IgD-negative memory B cell (primary cell): ENCODE data around the gene NKAIN1. TPM values are rescaled to one million over a fixed set of nuclear protein-coding genes. Genes with fewer than 3 reads are reported as not detected.

Experiments used
- H3K27ac Mint-ChIP-seq, 3 donors: one replicate each; pipeline ENCODE4 v1.8.0; 2020 to 2022; ENCODE audit warnings: mild to moderate bottlenecking in 3 of 3, mixed read lengths in 3 of 3, moderate library complexity in 1 of 3
- H3K27me3 Mint-ChIP-seq: one replicate; pipeline ENCODE4 v1.8.0; 2021; ENCODE audit warnings: mixed read lengths
- H3K36me3 Mint-ChIP-seq: one replicate; pipeline ENCODE4 v1.8.0; 2020; ENCODE audit warnings: mild to moderate bottlenecking, mixed read lengths
- H3K4me1 Mint-ChIP-seq, 3 donors: one replicate each; pipeline ENCODE4 v1.8.0; 2020 to 2022; ENCODE audit warnings: mixed read lengths in 3 of 3, mild to moderate bottlenecking in 1 of 3
- H3K4me3 Mint-ChIP-seq, 4 donors: one replicate each; pipeline ENCODE4 v1.8.0; 2020 to 2022; ENCODE audit warnings: mild to moderate bottlenecking in 4 of 4, mixed read lengths in 4 of 4, moderate library complexity in 3 of 4
- H3K9me3 Mint-ChIP-seq, 3 donors: one replicate each; pipeline ENCODE4 v1.8.0; 2020 to 2021; ENCODE audit warnings: mixed read lengths in 3 of 3, mild to moderate bottlenecking in 1 of 3
- polyA plus RNA-seq: library from polyadenylated mRNA; unstranded; fragments of 300-500 nt; fragmentation: Illumina TruSeq; gene quantifications from one replicate; pipeline ENCODE4 v1.2.3, GENCODE V29; 2021

The NKAIN1 gene
- polyA plus RNA-seq, 1 donor from 2014 or later = not detected

DNA sequence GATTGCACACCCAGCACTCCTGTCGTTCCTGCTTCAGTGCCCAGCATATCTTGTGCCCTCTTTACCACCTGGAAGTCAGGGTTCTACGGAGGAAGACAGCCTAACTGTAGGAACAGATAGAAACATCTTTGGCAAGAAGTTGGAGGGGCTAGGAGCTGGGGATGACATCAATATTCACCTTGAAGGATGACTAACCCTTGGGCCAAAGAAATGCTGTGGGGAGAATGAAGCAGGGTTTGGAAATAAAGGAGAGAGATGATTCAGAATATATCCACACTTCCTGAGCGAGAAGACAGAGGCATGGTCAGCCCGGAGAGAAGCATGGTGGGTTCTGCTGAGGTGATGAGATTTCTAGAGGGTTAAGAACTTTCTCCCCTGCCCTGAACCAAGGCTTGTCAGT is 4.6 kb upstream of the NKAIN1 start:
- Mint-ChIP-seq H3K27ac (no peak overlapping the region), H3K4me3 (no peak overlapping the region), H3K4me1 (peaks cover 7 to 12% (median 11%) of the 10 kb centered on the region in 3 donors), H3K9me3 (no peaks in the 10 kb centered on the region), H3K27me3 (peaks cover 17% of the 10 kb centered on the region), H3K36me3 (peaks cover 3% of the 10 kb centered on the region)

DNA sequence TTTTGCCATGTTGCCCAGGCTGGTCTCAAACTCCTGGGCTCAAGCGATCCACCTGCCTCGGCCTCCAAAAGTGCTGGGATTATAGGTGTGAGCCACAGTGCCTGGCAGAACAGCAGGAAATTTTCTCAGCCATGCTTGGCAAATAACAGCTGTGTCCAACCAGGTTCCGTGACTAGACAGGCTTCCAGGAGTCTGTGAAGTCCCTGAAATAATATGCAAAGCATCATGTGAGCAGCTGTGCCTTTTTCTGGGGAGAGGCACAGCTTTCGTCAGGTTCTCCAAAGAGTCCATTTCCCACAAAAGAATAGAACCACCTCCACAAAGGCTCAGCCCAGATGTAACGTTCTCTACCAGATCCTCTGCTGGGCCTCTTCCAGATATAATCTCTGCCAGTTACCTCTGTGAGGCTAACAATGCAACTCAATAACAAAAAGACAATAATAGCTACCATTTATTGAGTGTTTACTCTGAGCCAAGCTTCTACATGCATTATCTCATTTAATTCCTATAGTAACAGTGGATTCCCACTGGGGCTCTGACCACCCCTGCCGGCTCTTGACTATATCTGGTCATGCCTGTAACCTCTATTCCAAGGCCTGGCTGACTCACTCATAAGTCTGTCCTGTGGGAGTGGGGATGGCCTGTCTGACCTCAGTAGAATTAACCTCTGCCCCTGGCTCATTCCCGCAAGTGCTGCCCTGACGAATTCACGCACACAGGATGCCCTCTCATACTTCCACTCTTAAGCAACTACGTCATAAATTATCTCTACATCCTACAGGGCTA is 4.0 kb upstream of the NKAIN1 start:
- H3K9me3 Mint-ChIP-seq = no peaks in the 10 kb centered on the region
- H3K4me3 Mint-ChIP-seq = no peak overlapping the region
- H3K4me1 Mint-ChIP-seq = peaks cover 12 to 15% (median 14%) of the 10 kb centered on the region in 3 donors
- H3K36me3 Mint-ChIP-seq = peaks cover 3% of the 10 kb centered on the region
- no peak overlapping the region for H3K27ac Mint-ChIP-seq
- H3K27me3 Mint-ChIP-seq = peaks cover 22% of the 10 kb centered on the region

DNA sequence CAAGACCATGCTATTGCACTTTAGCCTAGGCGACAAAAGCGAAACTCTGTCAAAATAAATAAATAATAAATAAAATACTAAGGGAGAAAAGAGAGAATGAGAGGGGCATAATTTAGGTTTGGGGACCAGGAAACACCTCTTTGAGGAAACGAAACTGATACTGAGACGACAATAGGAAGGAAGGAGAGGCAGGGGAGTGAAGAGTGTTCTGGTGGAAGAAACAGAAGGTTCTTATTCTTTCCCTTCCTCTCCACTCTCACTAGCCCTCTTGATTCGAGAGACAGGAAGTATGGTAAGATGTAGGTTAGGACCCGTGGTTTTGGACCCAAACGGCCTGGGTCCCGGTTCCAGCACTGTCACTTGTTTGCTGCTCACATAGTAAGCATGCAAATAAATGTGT is 1.6 kb upstream of the NKAIN1 start:
- H3K4me1 Mint-ChIP-seq = peaks cover 12 to 18% (median 14%) of the 10 kb centered on the region in 3 donors
- no peak overlapping the region for H3K27ac Mint-ChIP-seq
- peaks cover 36% of the 10 kb centered on the region for H3K27me3 Mint-ChIP-seq
- H3K36me3 Mint-ChIP-seq = peaks cover 3% of the 10 kb centered on the region
- H3K9me3 Mint-ChIP-seq = no peaks in the 10 kb centered on the region
- H3K4me3 Mint-ChIP-seq = peak overlapping the region in 1 of 4 donors; percentile 45

DNA sequence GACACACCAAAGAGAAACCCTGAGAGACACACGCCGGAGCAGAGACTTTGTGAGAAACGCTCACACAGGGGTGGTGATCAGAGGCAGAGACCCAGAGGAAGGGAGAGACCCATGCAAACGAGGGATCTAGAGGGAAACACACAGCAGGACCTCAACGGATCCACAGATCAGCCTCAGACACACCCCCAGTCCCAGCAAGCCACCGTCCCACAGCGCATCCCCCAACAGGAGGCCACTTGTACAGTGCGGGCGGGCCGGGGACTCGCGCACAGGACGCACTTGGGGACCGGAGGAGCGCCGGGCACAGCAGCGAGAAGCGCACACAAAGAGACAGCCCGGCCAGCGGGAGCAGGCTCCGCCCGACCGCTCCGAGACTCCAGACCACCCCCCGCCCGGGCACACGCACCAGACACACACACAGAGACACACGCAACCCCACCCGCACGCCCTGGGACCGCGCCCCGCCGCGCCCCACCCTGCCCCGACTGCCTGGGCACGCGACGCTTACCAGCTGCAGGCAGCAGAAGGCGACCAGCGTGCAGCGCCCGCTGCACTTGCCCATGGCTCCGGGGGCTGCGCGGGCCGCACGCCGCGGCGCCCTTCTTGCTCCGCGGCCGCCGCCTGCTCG is 587 bp downstream of the NKAIN1 start:
- peaks cover 0 to 5% (median 0%) of the 10 kb centered on the region in 3 donors for H3K9me3 Mint-ChIP-seq
- H3K36me3 Mint-ChIP-seq = peaks cover 4% of the 10 kb centered on the region
- H3K27ac Mint-ChIP-seq = no peak overlapping the region
- H3K4me3 Mint-ChIP-seq = peak overlapping the region in 3 of 4 donors; percentile 41 to 87 (median 86)
- peaks cover 12 to 18% (median 14%) of the 10 kb centered on the region in 3 donors for H3K4me1 Mint-ChIP-seq
- peaks cover 51% of the 10 kb centered on the region for H3K27me3 Mint-ChIP-seq

DNA sequence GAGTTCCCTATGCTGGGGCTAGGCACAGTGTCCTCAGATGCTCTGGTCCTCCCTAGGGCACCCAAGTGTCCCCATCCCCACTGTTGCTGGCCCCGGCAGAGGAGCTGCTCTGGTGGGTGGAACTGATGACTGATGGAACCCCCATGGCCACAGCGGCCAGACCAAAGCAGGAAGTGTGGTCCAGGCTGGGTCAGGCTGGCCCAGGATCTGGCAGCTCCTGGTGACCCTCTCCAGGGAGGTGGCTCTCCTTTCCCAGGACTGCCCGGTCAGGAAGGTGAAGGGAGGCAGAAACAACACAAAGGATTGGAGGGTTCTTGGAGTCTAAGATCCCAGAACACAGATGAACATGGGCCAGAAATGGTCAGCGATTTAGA is 1.1 kb downstream of the NKAIN1 start:
- Mint-ChIP-seq H3K9me3 (peaks cover 0 to 5% (median 0%) of the 10 kb centered on the region in 3 donors), H3K27ac (no peak overlapping the region), H3K36me3 (peaks cover 4% of the 10 kb centered on the region), H3K4me1 (peaks cover 12 to 18% (median 14%) of the 10 kb centered on the region in 3 donors), H3K27me3 (peaks cover 51% of the 10 kb centered on the region), H3K4me3 (peak overlapping the region in 3 of 4 donors; percentile 41 to 87 (median 86))

DNA sequence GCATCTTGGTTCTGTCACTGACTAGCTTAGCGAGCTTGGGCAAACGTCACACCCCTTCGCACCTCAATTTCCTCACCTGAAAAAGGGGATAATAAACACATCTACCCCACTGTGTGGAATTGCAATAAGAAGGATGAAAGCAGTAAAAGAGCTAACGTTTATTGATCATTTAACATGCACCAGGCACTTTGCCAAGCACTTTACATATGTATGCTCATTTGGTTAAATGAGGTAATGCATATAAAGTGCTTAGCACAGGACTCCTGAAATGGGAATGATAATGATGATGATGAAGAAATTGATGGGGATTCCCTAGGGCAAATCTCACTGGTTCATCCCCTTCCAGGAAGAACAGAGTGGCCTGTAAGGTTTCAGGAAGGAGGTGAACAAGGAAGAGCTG is 4.8 kb downstream of the NKAIN1 start:
- Mint-ChIP-seq H3K4me3 (no peak overlapping the region), H3K9me3 (peaks cover 0 to 5% (median 0%) of the 10 kb centered on the region in 3 donors), H3K36me3 (peaks cover 4% of the 10 kb centered on the region), H3K4me1 (peaks cover 3 to 5% (median 5%) of the 10 kb centered on the region in 3 donors), H3K27ac (no peak overlapping the region), H3K27me3 (peaks cover 43% of the 10 kb centered on the region)

DNA sequence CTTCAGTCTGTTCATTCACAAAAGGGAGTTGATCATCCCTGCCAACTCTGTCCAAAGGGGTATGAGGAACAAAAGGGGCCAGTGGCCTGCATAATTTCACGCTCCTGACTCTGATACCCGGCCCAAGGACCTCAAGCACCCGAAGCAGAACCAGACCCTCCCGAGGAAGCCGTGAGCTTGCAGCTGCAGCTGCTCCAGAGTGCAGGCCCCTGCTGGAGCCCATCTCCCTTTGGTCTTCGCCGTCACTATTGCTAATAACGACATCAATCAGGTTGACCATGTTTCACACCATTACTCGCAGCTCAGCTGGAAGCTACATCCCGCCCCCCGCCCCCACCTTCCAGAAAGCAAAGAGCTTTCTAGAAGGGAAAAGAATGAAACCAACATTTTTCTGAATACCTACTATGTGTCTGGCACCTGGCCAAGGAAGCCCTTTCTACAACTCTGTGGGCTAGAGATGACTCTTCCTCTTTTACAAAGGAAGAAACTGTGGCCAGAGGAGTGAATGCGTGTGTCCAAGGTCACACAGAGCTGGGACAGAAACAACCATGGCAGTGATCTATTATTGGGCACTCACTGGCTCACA is 5.5 kb downstream of the NKAIN1 start:
- H3K9me3 Mint-ChIP-seq = peaks cover 0 to 5% (median 0%) of the 10 kb centered on the region in 3 donors
- no peak overlapping the region for H3K4me3 Mint-ChIP-seq
- no peak overlapping the region for H3K27ac Mint-ChIP-seq
- H3K27me3 Mint-ChIP-seq = peaks cover 44% of the 10 kb centered on the region
- peaks cover 4% of the 10 kb centered on the region for H3K36me3 Mint-ChIP-seq
- H3K4me1 Mint-ChIP-seq = peaks cover 3 to 5% (median 5%) of the 10 kb centered on the region in 3 donors

DNA sequence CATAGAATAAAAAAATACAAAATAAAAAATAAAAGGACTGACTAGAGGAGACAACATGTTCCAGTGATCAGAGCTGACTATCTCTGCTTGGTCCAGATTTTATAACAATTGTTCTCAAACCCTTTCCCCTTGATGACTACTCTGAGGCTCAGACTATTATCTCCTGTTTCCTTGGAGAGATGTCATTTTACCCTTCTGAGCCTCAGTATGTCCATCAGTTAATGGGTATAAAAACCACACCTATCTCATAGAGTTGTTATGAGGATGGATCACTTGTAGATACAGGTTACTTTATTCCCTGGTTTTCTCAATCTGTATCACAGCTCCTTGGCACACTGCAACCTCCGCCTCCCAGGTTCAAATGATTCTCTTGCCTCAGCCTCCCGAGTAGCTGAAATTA is 7.0 kb downstream of the NKAIN1 start:
- no peak overlapping the region for H3K4me3 Mint-ChIP-seq
- H3K36me3 Mint-ChIP-seq = peaks cover 4% of the 10 kb centered on the region
- peaks cover 0 to 5% (median 0%) of the 10 kb centered on the region in 3 donors for H3K9me3 Mint-ChIP-seq
- H3K27me3 Mint-ChIP-seq = peaks cover 30% of the 10 kb centered on the region
- H3K27ac Mint-ChIP-seq = no peak overlapping the region
- no peaks in the 10 kb centered on the region for H3K4me1 Mint-ChIP-seq

DNA sequence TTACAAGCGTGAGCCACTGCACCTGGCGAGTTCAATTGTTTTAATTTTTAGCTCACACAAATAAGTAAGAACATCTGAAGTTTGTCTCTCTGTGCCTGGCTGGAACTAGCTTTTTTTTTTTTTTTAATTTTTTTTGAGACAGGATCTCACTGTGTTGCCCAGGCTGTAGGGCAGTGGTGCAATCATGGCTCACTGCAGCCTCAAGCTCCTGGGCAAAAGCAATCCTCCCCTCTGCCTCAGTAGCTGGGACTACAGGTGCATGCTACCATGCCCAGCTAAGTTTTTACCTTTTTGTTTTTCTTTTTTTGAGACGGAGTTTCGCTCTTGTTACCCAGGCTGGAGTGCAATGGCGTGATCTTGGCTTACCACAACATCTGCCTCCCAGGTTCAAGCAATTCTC is 7.9 kb downstream of the NKAIN1 start:
- H3K4me3 Mint-ChIP-seq = no peak overlapping the region
- peaks cover 4% of the 10 kb centered on the region for H3K36me3 Mint-ChIP-seq
- H3K27ac Mint-ChIP-seq = no peak overlapping the region
- H3K4me1 Mint-ChIP-seq = no peaks in the 10 kb centered on the region
- H3K9me3 Mint-ChIP-seq = peaks cover 0 to 5% (median 0%) of the 10 kb centered on the region in 3 donors
- peaks cover 24% of the 10 kb centered on the region for H3K27me3 Mint-ChIP-seq

DNA sequence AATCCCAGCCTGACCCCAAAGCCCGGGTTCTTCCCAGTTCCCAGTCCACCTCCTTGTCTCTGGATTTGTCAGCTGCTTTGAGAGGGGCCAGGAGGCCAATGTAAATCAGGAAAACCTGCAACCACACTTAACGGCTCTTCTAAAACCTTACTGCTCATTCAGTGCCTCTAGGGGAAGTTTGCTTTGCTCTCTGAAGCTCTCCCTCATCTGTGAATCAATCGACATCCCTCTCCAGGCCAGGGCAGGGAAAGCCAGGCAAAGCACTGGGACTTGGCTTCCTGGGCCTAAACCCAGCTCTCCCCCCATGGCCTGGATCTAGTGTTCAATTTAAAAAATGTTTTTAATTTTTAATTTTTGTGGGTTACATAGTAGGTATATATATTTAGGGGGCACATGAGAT is 9.3 kb downstream of the NKAIN1 start:
- H3K9me3 Mint-ChIP-seq = peaks cover 0 to 5% (median 0%) of the 10 kb centered on the region in 3 donors
- H3K27ac Mint-ChIP-seq = no peak overlapping the region
- H3K4me1 Mint-ChIP-seq = no peaks in the 10 kb centered on the region
- peaks cover 16% of the 10 kb centered on the region for H3K27me3 Mint-ChIP-seq
- H3K4me3 Mint-ChIP-seq = no peak overlapping the region
- H3K36me3 Mint-ChIP-seq = peaks cover 4% of the 10 kb centered on the region

DNA sequence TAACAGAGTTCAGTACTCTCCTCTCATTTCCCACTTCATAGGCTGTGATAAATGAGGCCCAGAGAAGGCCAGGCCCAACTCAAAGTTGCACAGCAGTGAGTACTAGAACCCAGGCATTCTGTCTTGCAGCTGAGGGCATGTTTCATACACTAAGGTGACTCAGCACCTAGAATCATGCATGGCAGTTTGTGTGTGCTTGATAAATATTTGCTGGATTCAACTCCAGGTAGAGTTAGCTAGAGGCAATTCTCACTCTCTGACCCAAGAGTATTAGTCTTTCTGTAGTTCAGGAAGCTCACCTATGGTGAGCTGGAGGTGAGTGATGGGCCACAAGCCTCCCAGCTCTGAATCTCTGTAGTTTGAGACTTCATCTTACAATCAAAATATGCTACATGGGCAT is 10.7 kb downstream of the NKAIN1 start:
- Mint-ChIP-seq H3K9me3 (no peaks in the 10 kb centered on the region), H3K27ac (no peak overlapping the region), H3K4me1 (no peaks in the 10 kb centered on the region), H3K36me3 (no peaks in the 10 kb centered on the region), H3K27me3 (peaks cover 12% of the 10 kb centered on the region), H3K4me3 (no peak overlapping the region)

DNA sequence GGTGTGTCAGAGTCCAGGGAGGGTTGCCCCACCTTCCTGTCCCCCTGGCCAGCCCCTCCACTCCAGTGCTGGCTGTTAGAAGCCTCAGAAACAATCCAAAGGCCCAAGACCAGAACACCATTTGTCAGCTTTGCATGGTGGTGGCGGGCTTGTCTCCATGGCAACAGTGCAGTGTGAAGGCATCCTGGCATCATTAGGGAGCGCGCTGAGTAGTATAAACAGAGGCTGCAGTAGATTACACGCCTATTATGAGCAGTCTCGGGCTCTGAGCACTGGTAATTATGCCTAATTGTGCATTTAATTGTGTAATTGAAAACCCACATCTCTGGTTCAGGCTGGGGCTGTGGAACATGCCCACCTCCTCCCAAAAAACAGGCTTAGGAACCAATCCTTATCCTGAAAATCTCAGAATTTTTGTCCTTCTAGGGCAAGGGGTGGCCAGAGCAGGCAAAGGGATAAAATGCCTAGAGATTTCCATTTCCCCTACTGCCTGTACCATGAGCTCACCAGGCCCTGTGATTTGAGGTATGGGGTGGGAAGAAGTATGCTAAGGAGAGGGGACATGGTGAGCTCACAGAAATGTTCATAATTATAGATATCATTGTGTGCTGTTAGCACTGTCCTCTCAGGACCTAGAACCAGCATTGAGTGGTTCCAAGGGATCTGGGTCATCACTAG is 11.7 kb downstream of the NKAIN1 start:
- Mint-ChIP-seq H3K4me3 (no peak overlapping the region), H3K36me3 (no peaks in the 10 kb centered on the region), H3K27me3 (peaks cover 8% of the 10 kb centered on the region), H3K4me1 (no peaks in the 10 kb centered on the region), H3K9me3 (no peaks in the 10 kb centered on the region), H3K27ac (no peak overlapping the region)

DNA sequence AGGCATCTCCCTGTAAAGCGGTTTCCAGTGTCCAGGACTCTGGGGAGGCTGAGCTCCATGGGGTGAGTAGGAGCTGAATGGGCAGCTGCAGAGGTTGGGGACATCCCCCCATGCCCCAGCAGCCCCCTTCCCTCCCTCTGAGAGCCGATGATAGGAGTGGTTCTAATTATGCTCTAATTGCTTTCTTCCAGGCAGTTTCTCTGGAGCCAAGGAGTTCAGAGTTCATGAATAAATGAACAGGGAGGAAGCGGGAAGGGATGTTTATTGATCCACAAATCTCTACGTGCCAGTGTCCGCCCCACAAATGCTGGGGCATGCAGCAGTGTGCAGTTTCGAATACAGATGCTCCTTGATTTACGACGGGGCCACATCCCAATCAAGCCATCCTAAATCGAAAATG is 15.6 kb downstream of the NKAIN1 start:
- Mint-ChIP-seq H3K36me3 (no peaks in the 10 kb centered on the region), H3K9me3 (no peaks in the 10 kb centered on the region), H3K27me3 (peaks cover 9% of the 10 kb centered on the region), H3K4me3 (no peak overlapping the region), H3K27ac (no peak overlapping the region), H3K4me1 (no peaks in the 10 kb centered on the region)

DNA sequence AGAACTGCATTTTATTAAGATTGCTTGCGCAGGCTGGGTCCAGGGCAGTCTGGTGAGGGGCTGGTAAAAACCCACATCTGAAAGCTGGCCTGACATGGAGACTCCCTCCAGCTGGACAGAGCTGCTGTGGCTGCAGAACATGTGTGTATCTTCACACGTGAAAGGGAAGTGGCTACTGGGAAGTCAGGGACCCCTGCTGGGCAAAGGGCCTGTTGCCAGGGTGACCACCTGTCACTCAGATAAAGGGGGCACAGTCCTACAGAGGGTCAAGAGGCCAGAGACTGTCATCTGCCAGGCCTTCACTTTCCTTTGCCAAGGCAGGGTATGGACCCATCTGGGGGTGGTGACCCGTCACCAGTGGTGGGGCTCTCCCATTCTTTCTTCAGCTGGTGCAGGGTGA is 17.5 kb downstream of the NKAIN1 start:
- Mint-ChIP-seq H3K27me3 (peaks cover 9% of the 10 kb centered on the region), H3K4me3 (no peak overlapping the region), H3K4me1 (no peaks in the 10 kb centered on the region)

DNA sequence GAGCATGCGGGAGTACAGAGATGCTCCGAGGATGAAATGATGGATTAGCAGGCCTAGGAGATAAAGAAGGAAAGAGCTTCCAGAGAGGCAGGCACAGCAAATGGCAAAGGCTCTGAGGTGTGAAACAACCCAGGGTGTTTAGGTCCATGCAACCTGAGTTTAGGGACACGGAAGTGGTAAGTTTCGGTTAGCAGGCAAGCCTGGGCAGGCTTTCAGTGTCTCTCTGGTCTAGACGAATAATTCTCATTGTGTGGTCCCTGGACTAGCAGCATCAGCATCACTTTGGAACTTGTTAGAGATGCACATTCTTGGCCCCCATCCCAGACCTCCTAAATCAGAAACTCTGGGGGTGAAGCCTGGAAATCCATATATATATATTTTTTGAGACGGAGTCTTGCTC is 18.6 kb downstream of the NKAIN1 start:
- Mint-ChIP-seq H3K36me3 (no peaks in the 10 kb centered on the region), H3K27ac (no peak overlapping the region), H3K4me1 (no peaks in the 10 kb centered on the region), H3K27me3 (peaks cover 9% of the 10 kb centered on the region), H3K4me3 (no peak overlapping the region), H3K9me3 (no peaks in the 10 kb centered on the region)

More for the DNA sequence above, 17.5 kb downstream of the NKAIN1 start:
- Mint-ChIP-seq H3K36me3 (no peaks in the 10 kb centered on the region), H3K9me3 (no peaks in the 10 kb centered on the region), H3K27ac (no peak overlapping the region)
